B cell (primary cell): ENCODE measurements around the gene RENBP. TPM values are rescaled to one million over a fixed set of nuclear protein-coding genes. Genes with fewer than 3 reads are reported as not detected.
A peak's percentile ranks its signal among the peaks of the same experiment; 100 is the strongest.

ENCODE experiments used
- ATAC-seq: fragments of 200-7000 bp; cut with Tn5 transposase; one replicate; pipeline ENCODE4 v1.10.0; 2021; ENCODE audit warnings: low read depth, mild to moderate bottlenecking, moderate number of reproducible peaks, moderate library complexity
- CTCF ChIA-PET: fragments of 350-600 bp; sonication (Branson Sonifier 250); formaldehyde crosslinking; loops from one replicate; lab custom pipeline; 2021; ENCODE audit warnings: antibody characterized with exemption, inconsistent platforms; lab: Charles Lee
- POLR2A ChIA-PET: fragments of 350-600 bp; sonication (Branson Sonifier 250); formaldehyde crosslinking; loops from one replicate; lab custom pipeline; 2021; ENCODE audit warnings: antibody characterized with exemption; lab: Charles Lee
- DNase-seq: peaks from one replicate; pipeline ENCODE4 v3.0.0; 2013
- H2AFZ ChIP-seq: 2 replicates; pipeline ENCODE4 v1.6.1; 2012; ENCODE audit warnings: mild to moderate bottlenecking, low read depth, low read length; ENCODE audit not compliant: insufficient read depth, poor library complexity, severe bottlenecking
- H3K27ac ChIP-seq, 2 donors: 1 replicate in 1 of 2; 2 replicates in 1 of 2; pipeline ENCODE4 v1.5.1; 2012 to 2013; ENCODE audit warnings: low read length in 2 of 2, mild to moderate bottlenecking in 2 of 2, moderate library complexity in 1 of 2
- H3K27me3 ChIP-seq, 4 experiments: fragments of 200-600 bp in 1 of 4; sonication (generic) in 1 of 4; replicated peaks in 1 of 4; 1 replicate in 2 of 4; 2 replicates in 2 of 4; pipeline versions ENCODE4 v1.6.1 to v1.7.0; 2013 to 2016; ENCODE audit warnings: low read length in 3 of 4, mild to moderate bottlenecking in 2 of 4, mixed read lengths in 1 of 4, moderate library complexity in 1 of 4; ENCODE audit not compliant: insufficient read depth in 4 of 4, control insufficient read depth in 3 of 4; ENCODE audit errors: control extremely low read depth in 1 of 4
- H3K36me3 ChIP-seq, 2 experiments: replicated peaks in 1 of 2; 1 replicate in 1 of 2; 2 replicates in 1 of 2; pipeline versions ENCODE4 v1.6.1 to v1.7.1; 2013; ENCODE audit warnings: low read length in 1 of 2; ENCODE audit not compliant: insufficient read depth in 2 of 2, control insufficient read depth in 1 of 2; ENCODE audit errors: control extremely low read depth in 1 of 2, extremely low read depth in 1 of 2
- H3K4me1 ChIP-seq, 2 donors: fragments of 200-600 bp in 1 of 2; sonication (generic) in 1 of 2; 1 replicate in 1 of 2; 2 replicates in 1 of 2; pipeline versions ENCODE4 v1.5.1 to v1.6.1; 2013 to 2017; ENCODE audit warnings: low read length in 2 of 2; ENCODE audit not compliant: control insufficient read depth in 2 of 2, insufficient read depth in 2 of 2
- H3K4me2 ChIP-seq: replicated peaks from 2 replicates; pipeline ENCODE3; 2012; ENCODE audit warnings: mild to moderate bottlenecking, low read depth, low read length; ENCODE audit not compliant: poor library complexity, severe bottlenecking
- H3K4me3 ChIP-seq, 5 experiments: fragments of 200-600 bp in 1 of 5; sonication (generic) in 1 of 5; 1 replicate in 3 of 5; 2 replicates in 2 of 5; pipeline versions ENCODE4 v1.5.1 to v1.7.0; 2011 to 2016; ENCODE audit warnings: low read length in 4 of 5, mild to moderate bottlenecking in 4 of 5, low read depth in 2 of 5, control low read depth in 1 of 5, moderate library complexity in 1 of 5; ENCODE audit not compliant: insufficient read depth in 1 of 5; ENCODE audit errors: control extremely low read depth in 1 of 5, extremely low read depth in 1 of 5
- H3K79me2 ChIP-seq: fragments of 200-600 bp; sonication (generic); one replicate; pipeline ENCODE4 v1.6.0; 2016; ENCODE audit warnings: low read length; ENCODE audit not compliant: control insufficient read depth, insufficient read depth
- H3K9ac ChIP-seq: fragments of 200-600 bp; sonication (generic); 2 replicates; pipeline ENCODE4 v1.6.1; 2017; ENCODE audit warnings: mild to moderate bottlenecking, low read length, moderate library complexity
- H3K9me3 ChIP-seq, 3 donors: one replicate each; pipeline versions ENCODE4 v1.6.1 to v1.7.1; 2013; ENCODE audit warnings: low read length in 2 of 3; ENCODE audit not compliant: control insufficient read depth in 2 of 3, insufficient read depth in 1 of 3; ENCODE audit errors: control extremely low read depth in 1 of 3
- H4K20me1 ChIP-seq: 2 replicates; pipeline ENCODE4 v1.6.0; 2012; ENCODE audit warnings: mild to moderate bottlenecking, low read length; ENCODE audit not compliant: insufficient read depth, control insufficient read depth, poor library complexity, severe bottlenecking
- H3K27ac Mint-ChIP-seq: one replicate; pipeline ENCODE4 v1.8.0; 2021; ENCODE audit warnings: mixed read lengths
- H3K27me3 Mint-ChIP-seq: one replicate; pipeline ENCODE4 v1.8.0; 2021; ENCODE audit warnings: mixed read lengths
- H3K4me1 Mint-ChIP-seq: one replicate; pipeline ENCODE4 v1.8.0; 2021; ENCODE audit warnings: mixed read lengths
- H3K4me3 Mint-ChIP-seq: one replicate; pipeline ENCODE4 v1.8.0; 2021; ENCODE audit warnings: mixed read lengths
- H3K9me3 Mint-ChIP-seq: one replicate; pipeline ENCODE4 v1.8.0; 2022; ENCODE audit warnings: mixed read lengths; ENCODE audit not compliant: insufficient read depth
- EZH2 ChIP-seq: IDR thresholded peaks from 2 replicates; pipeline ENCODE4 v1.6.1; 2012; ENCODE audit warnings: borderline replicate concordance, low read depth, mild to moderate bottlenecking, moderate library complexity, low read length; ENCODE audit not compliant: insufficient read depth, poor library complexity, severe bottlenecking
- WGBS: methylation state at CpG from one replicate; pipeline ENCODE4 v1.1.5; 2013; ENCODE audit warnings: missing lambda C conversion rate; ENCODE audit not compliant: insufficient coverage; 5-methylcytosine and 5-hydroxymethylcytosine counted together
- intact Hi-C: fragments of 100-400 bp; cut with micrococcal nuclease; formaldehyde crosslinking; loops from one replicate; pipeline ENCODE4 v1.10.0; 2022
- polyA plus RNA-seq: library from polyadenylated mRNA; depleted of rRNA; stranded (reverse); fragments of >200 nt; gene quantifications from 2 replicates; pipeline ENCODE4 v1.2.3, GENCODE V29; 2012
- total RNA-seq, 2 donors: library from RNA; stranded (reverse); fragments of 120-200 nt in 1 of 2; gene quantifications; 1 replicate in 1 of 2; 2 replicates in 1 of 2; pipeline versions ENCODE4 v1.2.3 to v1.2.4, GENCODE V29; 2013 to 2022
- TF ChIP-seq, protein P1 (sequence below): fragments of 200-600 bp; IDR thresholded peaks from one replicate; pipeline ENCODE4 v1.8.0; 2022; ENCODE audit warnings: antibody characterized with exemption, mild to moderate bottlenecking

Gene RENBP
- total and polyA plus RNA-seq, 2 donors (not counting 1 experiment from before 2014, with no cell fraction given), result 30.6 to 39.2 TPM

DNA sequence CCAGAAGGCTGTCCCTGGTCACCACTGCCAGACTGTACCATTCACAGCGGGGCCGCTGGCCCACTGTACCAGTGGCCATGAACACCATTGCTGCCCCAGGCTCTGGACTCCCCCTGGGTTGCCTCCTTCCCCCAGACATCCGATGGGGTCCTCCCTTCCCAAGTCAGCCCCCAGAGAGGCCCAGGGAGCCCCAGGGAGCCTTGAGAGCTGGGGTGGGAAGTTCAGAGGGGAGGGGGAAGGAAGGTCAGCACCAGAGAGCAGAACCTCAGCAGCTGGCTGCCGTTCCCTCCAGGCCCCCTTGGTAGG lies 17.9 kb downstream of the RENBP start:
- H3K4me2 ChIP-seq, result peak overlapping the region; percentile 98
- Mint-ChIP-seq H3K27ac (peak overlapping the region; percentile 98), H3K27me3 (no peaks in the 10 kb centered on the region), H3K9me3 (no peaks in the 10 kb centered on the region), H3K4me3 (peak overlapping the region; percentile 92), H3K4me1 (peaks cover 46% of the 10 kb centered on the region)
- 0% methylated on average over 1 of the region's 4 CpGs for WGBS
- DNase-seq (no peak), ATAC-seq (peak; percentile 1)
- peak overlapping the region; percentile 8 to 88 (median 77) for H3K4me3 ChIP-seq
- no peaks in the 10 kb centered on the region for H3K9me3 ChIP-seq
- peak overlapping the region; percentile 96 for H3K9ac ChIP-seq
- H3K27me3 ChIP-seq, result no peaks in the 10 kb centered on the region
- peaks cover 0 to 21% of the 10 kb centered on the region in 2 experiments for H3K36me3 ChIP-seq
- H4K20me1 ChIP-seq, result peaks cover 19% of the 10 kb centered on the region
- no peak overlapping the region for H2AFZ ChIP-seq
- TF ChIP-seq, protein P1, sequence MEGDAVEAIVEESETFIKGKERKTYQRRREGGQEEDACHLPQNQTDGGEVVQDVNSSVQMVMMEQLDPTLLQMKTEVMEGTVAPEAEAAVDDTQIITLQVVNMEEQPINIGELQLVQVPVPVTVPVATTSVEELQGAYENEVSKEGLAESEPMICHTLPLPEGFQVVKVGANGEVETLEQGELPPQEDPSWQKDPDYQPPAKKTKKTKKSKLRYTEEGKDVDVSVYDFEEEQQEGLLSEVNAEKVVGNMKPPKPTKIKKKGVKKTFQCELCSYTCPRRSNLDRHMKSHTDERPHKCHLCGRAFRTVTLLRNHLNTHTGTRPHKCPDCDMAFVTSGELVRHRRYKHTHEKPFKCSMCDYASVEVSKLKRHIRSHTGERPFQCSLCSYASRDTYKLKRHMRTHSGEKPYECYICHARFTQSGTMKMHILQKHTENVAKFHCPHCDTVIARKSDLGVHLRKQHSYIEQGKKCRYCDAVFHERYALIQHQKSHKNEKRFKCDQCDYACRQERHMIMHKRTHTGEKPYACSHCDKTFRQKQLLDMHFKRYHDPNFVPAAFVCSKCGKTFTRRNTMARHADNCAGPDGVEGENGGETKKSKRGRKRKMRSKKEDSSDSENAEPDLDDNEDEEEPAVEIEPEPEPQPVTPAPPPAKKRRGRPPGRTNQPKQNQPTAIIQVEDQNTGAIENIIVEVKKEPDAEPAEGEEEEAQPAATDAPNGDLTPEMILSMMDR, result no peak
- TF ChIP-seq EZH2, result no peak
- CTCF ChIA-PET, result interaction anchor here (0.9 to 13.1 kb wide), 4 partner anchors 12 to 45 kb away, joined by 3 to 325 read pairs (median 4); partner anchors contain the start of gene RENBP
- peak overlapping the region; percentile 96 to 98 for H3K27ac ChIP-seq
- intact Hi-C loops, result loop anchor here (1.0 to 5.0 kb wide), 3 partner anchors 9 to 444 kb away; partner anchors contain the start of genes L1CAM and NAA10
- POLR2A ChIA-PET, result interaction anchor here (0.8 to 5.2 kb wide), 15 partner anchors 9 to 564 kb away, joined by 3 to 58 read pairs (median 5); partner anchors contain the start of genes HCFC1, IDH3G, L1CAM and RENBP
- H3K4me1 ChIP-seq, result peaks cover 43 to 61% of the 10 kb centered on the region in 2 donors
- H3K79me2 ChIP-seq, result peaks cover 31% of the 10 kb centered on the region
